Testis (tissue), 3 donors: ENCODE data around the gene ABTB1. TPM values are rescaled to one million over a fixed set of nuclear protein-coding genes. Genes with fewer than 3 reads are reported as not detected.

Experiments
- DNase-seq: peaks from one replicate; pipeline ENCODE4 v3.0.0-alpha.2; 2019
- H3K27ac ChIP-seq, 2 donors: fragments of 200-600 bp; sonication (generic); one replicate each; pipeline ENCODE4 v1.5.1; 2019
- H3K27me3 ChIP-seq: fragments of 200-600 bp; sonication (generic); one replicate; pipeline ENCODE4 v1.5.1; 2019
- H3K36me3 ChIP-seq: fragments of 200-600 bp; sonication (generic); one replicate; pipeline ENCODE4 v1.5.1; 2017; ENCODE audit warnings: low read depth; ENCODE audit errors: missing control alignments
- H3K4me1 ChIP-seq: fragments of 200-600 bp; sonication (generic); one replicate; pipeline ENCODE4 v1.5.1; 2019
- H3K4me3 ChIP-seq, 2 donors: fragments of 200-600 bp; sonication (generic); one replicate each; pipeline ENCODE4 v1.5.1; 2017 to 2019
- H3K9me3 ChIP-seq: fragments of 200-600 bp; sonication (generic); one replicate; pipeline ENCODE4 v1.5.1; 2017
- POLR2A ChIP-seq: fragments of 450-650 bp; IDR thresholded peaks from one replicate; pipeline ENCODE4 v1.6.1; 2017; ENCODE audit warnings: antibody characterized with exemption, mild to moderate bottlenecking, moderate library complexity
- WGBS, 2 donors: methylation state at CpG; one replicate each; pipeline ENCODE4 v1.1.5; 2018; 5-methylcytosine and 5-hydroxymethylcytosine counted together
- intact Hi-C: fragments of 100-400 bp; cut with DNase I; formaldehyde crosslinking; loops from one replicate; pipeline ENCODE4 v1.15.1; 2023; ENCODE audit warnings: low total_unique reads
- polyA plus RNA-seq: library from polyadenylated mRNA; stranded (reverse); fragments of 350-450 nt; fragmentation: Illumina TruSeq; extraction: RNeasy Lipid Tissue Mini Kit (QIAGEN cat#74804); gene quantifications from one replicate; pipeline ENCODE4 v1.2.3, GENCODE V29; 2014; ENCODE audit warnings: low read depth, low replicate concordance; ENCODE audit not compliant: insufficient read depth
- total RNA-seq, 2 donors: library from RNA; depleted of rRNA; stranded (reverse); fragments of >200 nt; gene quantifications; one replicate each; pipeline ENCODE4 v1.2.3, GENCODE V29; 2016
- TF ChIP-seq, protein P1 (sequence below), 3 experiments: fragments of 450-650 bp in 2 of 3; fragments of 200-600 bp in 1 of 3; sonication (generic) in 1 of 3; IDR thresholded peaks; one replicate each; pipeline ENCODE4 v1.5.1; 2016 to 2019; ENCODE audit warnings: antibody characterized with exemption in 3 of 3, mild to moderate bottlenecking in 2 of 3, moderate library complexity in 1 of 3

Gene ABTB1
- total and polyA plus RNA-seq, 3 donors from 2014 or later: 16.7 to 39.1 (median 28.7) TPM

- Histone ChIP-seq H3K27me3 (no peaks in the 10 kb centered on the region), H3K9me3 (no peaks in the 10 kb centered on the region), H3K4me1 (peaks cover 26% of the 10 kb centered on the region), H3K27ac (no peak overlapping the region), H3K36me3 (no peaks in the 10 kb centered on the region), H3K4me3 (no peak overlapping the region)
- TF ChIP-seq, protein P1, sequence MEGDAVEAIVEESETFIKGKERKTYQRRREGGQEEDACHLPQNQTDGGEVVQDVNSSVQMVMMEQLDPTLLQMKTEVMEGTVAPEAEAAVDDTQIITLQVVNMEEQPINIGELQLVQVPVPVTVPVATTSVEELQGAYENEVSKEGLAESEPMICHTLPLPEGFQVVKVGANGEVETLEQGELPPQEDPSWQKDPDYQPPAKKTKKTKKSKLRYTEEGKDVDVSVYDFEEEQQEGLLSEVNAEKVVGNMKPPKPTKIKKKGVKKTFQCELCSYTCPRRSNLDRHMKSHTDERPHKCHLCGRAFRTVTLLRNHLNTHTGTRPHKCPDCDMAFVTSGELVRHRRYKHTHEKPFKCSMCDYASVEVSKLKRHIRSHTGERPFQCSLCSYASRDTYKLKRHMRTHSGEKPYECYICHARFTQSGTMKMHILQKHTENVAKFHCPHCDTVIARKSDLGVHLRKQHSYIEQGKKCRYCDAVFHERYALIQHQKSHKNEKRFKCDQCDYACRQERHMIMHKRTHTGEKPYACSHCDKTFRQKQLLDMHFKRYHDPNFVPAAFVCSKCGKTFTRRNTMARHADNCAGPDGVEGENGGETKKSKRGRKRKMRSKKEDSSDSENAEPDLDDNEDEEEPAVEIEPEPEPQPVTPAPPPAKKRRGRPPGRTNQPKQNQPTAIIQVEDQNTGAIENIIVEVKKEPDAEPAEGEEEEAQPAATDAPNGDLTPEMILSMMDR (IDR thresholded peaks at IDR 0.05): no peak
- TF ChIP-seq POLR2A: no peak
- intact Hi-C loops: no loop called here
- WGBS, 2 donors: 77 to 92% methylated on average over 3 of the region's 3 CpGs
- DNase-seq: no peak
Measured at GRCh38 chr3:127709320-127710060, 36.7 kb downstream of the ABTB1 start.

DNA sequence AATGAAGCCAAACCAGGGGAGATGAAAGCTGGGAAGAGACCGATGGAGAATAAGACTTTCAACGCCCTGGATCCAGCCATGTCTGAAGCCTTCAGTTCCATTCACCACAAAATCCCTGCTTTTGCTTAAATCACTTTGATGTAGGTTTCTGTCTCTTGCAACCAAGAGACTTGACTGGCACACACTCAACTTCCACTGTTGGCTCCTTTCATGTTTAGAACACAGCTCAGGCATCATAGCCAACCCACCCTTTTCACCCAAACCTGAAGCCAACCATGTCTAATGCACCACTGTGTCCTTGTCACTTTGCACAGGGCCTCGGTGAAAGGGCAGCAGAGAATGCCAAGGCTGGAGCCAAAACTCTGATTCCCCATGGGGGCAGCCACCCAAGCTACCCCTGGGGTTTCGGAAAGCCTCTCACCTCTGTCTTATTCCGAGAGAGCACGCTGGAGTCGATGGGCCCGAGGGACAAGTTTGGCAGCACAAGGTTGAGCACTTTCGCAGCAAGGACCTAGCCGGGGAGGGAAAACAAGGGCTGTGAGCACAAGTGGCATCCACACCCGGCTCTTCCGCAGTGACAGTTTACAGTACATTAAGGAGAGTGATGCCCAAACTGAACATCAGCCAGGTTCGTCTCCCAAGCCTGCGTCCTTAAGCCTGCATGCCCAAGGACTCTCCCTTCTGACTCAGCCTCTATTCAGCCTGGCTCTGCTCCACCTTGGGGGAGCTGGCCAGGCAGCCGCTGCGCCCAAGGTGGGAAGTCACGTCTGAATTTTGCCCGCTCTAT lies 37.6 kb downstream of the ABTB1 start:
- no peak for DNase-seq
- TF ChIP-seq POLR2A: no peak
- no peak overlapping the region for H3K27ac ChIP-seq
- no peaks in the 10 kb centered on the region for H3K27me3 ChIP-seq
- no peak overlapping the region for H3K4me3 ChIP-seq
- WGBS, 2 donors: 77 to 91% methylated on average over 10 to 18 of the region's 18 CpGs
- H3K4me1 ChIP-seq: peaks cover 26% of the 10 kb centered on the region
- intact Hi-C loops: no loop called here
- H3K9me3 ChIP-seq: no peaks in the 10 kb centered on the region
- H3K36me3 ChIP-seq: no peaks in the 10 kb centered on the region

- Histone ChIP-seq H3K4me3 (no peak overlapping the region), H3K9me3 (no peaks in the 10 kb centered on the region), H3K27me3 (no peaks in the 10 kb centered on the region), H3K4me1 (peaks cover 26% of the 10 kb centered on the region), H3K36me3 (no peaks in the 10 kb centered on the region), H3K27ac (no peak overlapping the region)
- intact Hi-C loops: no loop called here
- no peak for DNase-seq
- no peak for TF ChIP-seq POLR2A
- TF ChIP-seq, protein P1 (IDR thresholded peaks at IDR 0.05): no peak
- WGBS, 2 donors: 74 to 85% methylated on average over 14 of the region's 14 CpGs
Measured at GRCh38 chr3:127711021-127711695, 38.4 kb downstream of the ABTB1 start.

DNA sequence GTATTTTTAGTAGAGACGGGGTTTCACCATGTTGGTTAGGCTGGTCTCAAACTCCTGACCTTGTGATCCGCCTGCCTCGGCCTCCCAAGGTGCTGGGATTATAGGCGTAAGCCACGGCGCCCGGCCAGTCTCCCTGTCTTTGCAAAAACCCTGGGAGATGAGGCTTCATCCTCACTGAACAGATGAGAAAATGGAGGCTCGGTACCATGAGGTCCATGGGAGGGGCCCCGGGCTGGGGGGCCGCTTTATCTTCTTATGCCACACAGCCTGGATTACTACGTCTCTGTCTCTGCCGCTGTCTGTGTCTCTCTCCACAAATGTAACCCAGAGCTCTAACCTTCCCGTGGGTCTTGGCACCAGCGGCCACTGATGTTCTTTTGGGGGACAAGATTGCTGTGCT lies 39.1 kb downstream of the ABTB1 start:
- no peaks in the 10 kb centered on the region for H3K27me3 ChIP-seq
- intact Hi-C loops: no loop called here
- WGBS, 2 donors: 92 to 94% methylated on average over 7 to 14 of the region's 14 CpGs
- no peaks in the 10 kb centered on the region for H3K36me3 ChIP-seq
- no peak overlapping the region for H3K27ac ChIP-seq
- no peaks in the 10 kb centered on the region for H3K9me3 ChIP-seq
- H3K4me3 ChIP-seq: no peak overlapping the region
- peaks cover 26% of the 10 kb centered on the region for H3K4me1 ChIP-seq
- no peak for TF ChIP-seq POLR2A
- no peak for DNase-seq

- H3K9me3 ChIP-seq: no peaks in the 10 kb centered on the region
- intact Hi-C loops: no loop called here
- no peak overlapping the region for H3K4me3 ChIP-seq
- no peak overlapping the region for H3K27ac ChIP-seq
- H3K36me3 ChIP-seq: no peaks in the 10 kb centered on the region
- DNase-seq: no peak
- WGBS, 2 donors: 71 to 78% methylated on average over 9 of the region's 9 CpGs
- H3K27me3 ChIP-seq: no peaks in the 10 kb centered on the region
- TF ChIP-seq POLR2A: no peak
- TF ChIP-seq, protein P1 (IDR thresholded peaks at IDR 0.05): no peak
- H3K4me1 ChIP-seq: peaks cover 26% of the 10 kb centered on the region
Measured at GRCh38 chr3:127712461-127712860, 39.7 kb downstream of the ABTB1 start.
